ENCODE data around the gene POC1B.

- no peak for TF ChIP-seq CTCF (conservative IDR thresholded peaks at IDR 0.05; ENCODE audit: low read depth, low read length)
- no peak for TF ChIP-seq EZH2 (IDR thresholded peaks at IDR 0.05; ENCODE audit: low read length, unreplicated experiment)
Observed at GRCh38 chr12:89400415-89400814, 125.4 kb downstream of the POC1B start.

All from PC-3 (cell line).